K562 (cell line): ENCODE data around the gene HDAC1. TPM values are rescaled to one million over a fixed set of nuclear protein-coding genes. Genes with fewer than 3 reads are reported as not detected.

Source experiments
- EP300 ChIP-seq: IDR thresholded peaks from 2 replicates; pipeline ENCODE4 v1.6.1; 2012; ENCODE audit warnings: low read length, improper control_type of control experiment
- FOSL1 ChIP-seq: fragments of 200-800 bp; sonication (Bioruptor generic); conservative IDR thresholded peaks from 2 replicates; pipeline ENCODE4 v1.6.1; 2016; ENCODE audit warnings: missing genetic modification characterization, missing compliant biosample characterization
- GATAD2A ChIP-seq: fragments of 450-650 bp; IDR thresholded peaks from 2 replicates; pipeline ENCODE4 v1.6.1; 2017
- HINFP ChIP-seq: fragments of 450-650 bp; conservative IDR thresholded peaks from 2 replicates; pipeline ENCODE4 v1.6.1; 2016; ENCODE audit warnings: missing genetic modification characterization, low read depth, mild to moderate bottlenecking, control low read depth, missing compliant biosample characterization
- NELFE ChIP-seq: IDR thresholded peaks from 2 replicates; pipeline ENCODE4 v1.6.1; 2011; ENCODE audit warnings: mild to moderate bottlenecking; ENCODE audit not compliant: insufficient read depth, insufficient read length
- NFXL1 ChIP-seq: fragments of 450-650 bp; formaldehyde crosslinking; IDR thresholded peaks from 2 replicates; pipeline ENCODE4 v1.4.0; 2021; ENCODE audit warnings: mild to moderate bottlenecking
- NR1H2 ChIP-seq: sonication (generic); formaldehyde crosslinking; IDR thresholded peaks from 2 replicates; pipeline ENCODE4 v1.4.0; 2020; ENCODE audit warnings: mild to moderate bottlenecking, missing genetic modification reagents
- PRMT5 ChIP-seq: sonication (generic); formaldehyde crosslinking; IDR thresholded peaks from 2 replicates; pipeline ENCODE4 v1.5.0; 2020; ENCODE audit warnings: missing genetic modification reagents
- SAP30 ChIP-seq: fragments of 200-600 bp; sonication (generic); IDR thresholded peaks from 2 replicates; pipeline ENCODE4 v1.6.1; 2012; ENCODE audit warnings: borderline replicate concordance, low read depth, mild to moderate bottlenecking, moderate library complexity, low read length, control low read depth, inconsistent platforms; ENCODE audit not compliant: insufficient read depth, poor library complexity, severe bottlenecking
- TEAD4 ChIP-seq, 2 experiments: sonication (generic) in 1 of 2; formaldehyde crosslinking in 1 of 2; IDR thresholded peaks; 2 replicates each; pipeline versions ENCODE4 v1.6.1 to v1.8.0; 2012 to 2022; ENCODE audit warnings: borderline replicate concordance in 1 of 2, inconsistent platforms in 1 of 2, low read length in 1 of 2, mild to moderate bottlenecking in 1 of 2, missing genetic modification reagents in 1 of 2
- THRAP3 ChIP-seq: fragments of 450-650 bp; IDR thresholded peaks from 2 replicates; pipeline ENCODE4 v1.6.1; 2016; ENCODE audit warnings: mild to moderate bottlenecking, inconsistent platforms, borderline replicate concordance
- ZKSCAN3 ChIP-seq: fragments of 250-450 bp; sonication (Bioruptor Pico); IDR thresholded peaks from 2 replicates; pipeline ENCODE4 v1.4.0; 2020
- ZMIZ1 ChIP-seq, 2 experiments: fragments of 150-350 bp in 1 of 2; IDR thresholded peaks; 2 replicates each; pipeline ENCODE4 v1.6.1; 2012 to 2016; ENCODE audit warnings: low read depth in 2 of 2, low read length in 2 of 2, mild to moderate bottlenecking in 1 of 2, moderate library complexity in 1 of 2
- ZNF133 ChIP-seq: fragments of 250-450 bp; sonication (Bioruptor Pico); IDR thresholded peaks from 2 replicates; pipeline ENCODE4 v1.4.0; 2020; ENCODE audit warnings: mild to moderate bottlenecking
- ZNF140 ChIP-seq: fragments of 250-450 bp; sonication (Bioruptor Pico); IDR thresholded peaks from 2 replicates; pipeline ENCODE4 v1.8.0; 2021; ENCODE audit warnings: moderate library complexity, mild to moderate bottlenecking, inconsistent platforms
- ZNF232 ChIP-seq: sonication (generic); formaldehyde crosslinking; IDR thresholded peaks from 2 replicates; pipeline ENCODE4 v1.8.0; 2022; ENCODE audit warnings: mild to moderate bottlenecking, missing genetic modification reagents
- polyA plus RNA-seq, 8 experiments: library from polyadenylated mRNA; depleted of rRNA in 4 of 8; stranded (reverse) in 5 of 8; unstranded in 3 of 8; fragments of >200 nt; fragmentation: Nextera tagmentation in 2 of 8; fragmentation: Illumina TruSeq in 1 of 8; extraction: Ambion mirVana in 2 of 8; extraction: Trizol in 1 of 8; gene quantifications; 2 replicates each; pipeline versions ENCODE4 v1.2.1 to v1.2.3, GENCODE V29; 2011 to 2014; ENCODE audit warnings: inconsistent platforms in 1 of 8, missing spikeins in 1 of 8
- total RNA-seq, 7 experiments: library from RNA; depleted of rRNA in 6 of 7; stranded (reverse); fragments of >200 nt in 6 of 7; fragmentation: Illumina TruSeq in 2 of 7; extraction: Trizol in 2 of 7; gene quantifications; 2 replicates each; pipeline versions ENCODE4 v1.2.1 to v1.2.3, GENCODE V29; 2011 to 2021; ENCODE audit warnings: low replicate concordance in 1 of 7
- TF ChIP-seq, protein P1 (sequence below): fragments of 250-450 bp; sonication (Bioruptor Pico); IDR thresholded peaks from 2 replicates; pipeline ENCODE4 v1.5.1; 2021; ENCODE audit warnings: mild to moderate bottlenecking

The HDAC1 gene
- total and polyA plus RNA-seq, 9 of the 15 experiments (the other 6 are each of a cell fraction or from before 2014, with no cell fraction given): 169 to 384 (median 193) TPM

- TF ChIP-seq, protein P1, sequence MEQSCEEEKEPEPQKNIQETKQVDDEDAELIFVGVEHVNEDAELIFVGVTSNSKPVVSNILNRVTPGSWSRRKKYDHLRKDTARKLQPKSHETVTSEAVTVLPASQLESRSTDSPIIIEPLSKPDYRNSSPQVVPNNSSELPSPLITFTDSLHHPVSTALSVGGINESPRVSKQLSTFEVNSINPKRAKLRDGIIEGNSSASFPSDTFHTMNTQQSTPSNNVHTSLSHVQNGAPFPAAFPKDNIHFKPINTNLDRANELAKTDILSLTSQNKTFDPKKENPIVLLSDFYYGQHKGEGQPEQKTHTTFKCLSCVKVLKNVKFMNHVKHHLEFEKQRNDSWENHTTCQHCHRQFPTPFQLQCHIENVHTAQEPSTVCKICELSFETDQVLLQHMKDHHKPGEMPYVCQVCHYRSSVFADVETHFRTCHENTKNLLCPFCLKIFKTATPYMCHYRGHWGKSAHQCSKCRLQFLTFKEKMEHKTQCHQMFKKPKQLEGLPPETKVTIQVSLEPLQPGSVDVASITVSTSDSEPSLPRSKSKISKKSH (CRISPR knock-in tag): no peak
- TF ChIP-seq NR1H2 (CRISPR knock-in tag) (0 out of 2 replicates have a peak, but pooled peaks have one; percentile 4), SAP30 (no peak), THRAP3 (no peak), PRMT5 (CRISPR knock-in tag) (peak; percentile 60; the same call in 1 of the 2 replicates), EP300 (no peak), TEAD4 (IDR thresholded peaks at IDR 0.05; ENCODE audit: low read length) (peak; percentile 61), TEAD4 (CRISPR knock-in tag; IDR thresholded peaks at IDR 0.05; ENCODE audit: borderline replicate concordance) (no peak), GATAD2A (peak; percentile 56; the same call in 1 of the 2 replicates), NFXL1 (peak; percentile 64; the same call in 1 of the 2 replicates), ZKSCAN3 (CRISPR knock-in tag) (no peak), ZNF133 (CRISPR knock-in tag) (peak; percentile 73; the same call in 1 of the 2 replicates), ZMIZ1 (IDR thresholded peaks at IDR 0.05; ENCODE audit: low read depth in 2 of 2, low read length in 2 of 2) (no peak), NELFE (no peak), FOSL1 (tag) (no peak), HINFP (0 out of 2 replicates have a peak, but pooled peaks have one; percentile 49), ZNF140 (CRISPR knock-in tag) (0 out of 2 replicates have a peak, but pooled peaks have one; percentile 42), ZNF232 (CRISPR knock-in tag) (peak; percentile 79; the same call in 1 of the 2 replicates)
Measured at GRCh38 chr1:32350785-32351398, 59.0 kb downstream of the HDAC1 start (continued).
